Activated CD4-positive, alpha-beta T cell treated with anti-CD3 and anti-CD28 coated beads for 1 hour (primary cell): ENCODE results near the gene GMIP.

Source experiments
- DNase-seq: peaks from one replicate; pipeline ENCODE4 v3.0.0-alpha.2; 2020

The GMIP gene

DNA sequence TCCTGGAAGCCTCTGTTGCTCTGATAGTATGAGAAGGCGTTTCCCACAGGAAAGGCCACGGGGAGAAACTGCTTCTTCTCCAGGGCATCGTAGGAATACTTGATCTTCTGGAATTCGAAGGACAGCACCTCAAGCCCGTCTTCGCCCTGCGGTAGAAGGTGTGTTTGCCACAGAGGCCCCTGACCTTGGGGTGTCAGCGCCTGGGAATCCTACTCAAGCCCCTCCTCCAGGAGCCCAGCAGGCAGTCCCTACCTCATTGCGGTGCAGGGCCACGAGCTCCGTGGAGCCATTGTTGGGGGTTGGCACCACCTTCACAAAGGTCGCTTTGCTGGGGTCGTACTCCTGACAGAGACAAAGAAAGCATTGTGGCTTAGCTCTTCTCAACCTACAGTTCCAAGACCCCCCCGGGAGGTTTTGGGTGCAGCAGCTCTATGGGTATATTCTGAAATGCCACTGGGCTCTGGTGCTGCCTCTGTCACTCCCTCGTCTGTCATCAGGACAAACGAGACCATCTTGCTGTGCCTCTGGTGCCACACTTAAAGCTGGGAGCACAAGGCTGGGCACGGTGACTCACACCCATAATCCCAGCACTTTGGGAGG lies 16.3 kb upstream of the GMIP start:
- DNase-seq, result no peak

DNA sequence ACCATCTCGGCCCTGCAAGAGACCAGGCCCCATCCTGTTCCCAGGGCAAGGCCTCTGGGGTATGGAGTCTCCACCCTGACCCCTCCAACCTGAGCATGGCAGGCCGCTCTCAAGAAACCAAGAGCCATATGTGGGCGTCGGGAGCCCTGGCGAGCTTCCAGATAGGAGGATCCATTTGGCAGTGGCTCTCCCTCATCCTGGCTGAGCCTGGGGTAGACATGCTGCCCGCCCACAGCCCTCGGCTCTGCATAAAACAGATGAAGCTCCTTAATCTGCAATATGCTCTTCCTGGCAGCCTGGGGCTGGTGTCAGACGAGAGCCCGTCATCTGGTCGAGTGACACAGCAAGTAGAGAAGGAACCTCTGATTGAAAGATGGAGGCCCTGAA lies 13.9 kb upstream of the GMIP start:
- no peak for DNase-seq

DNA sequence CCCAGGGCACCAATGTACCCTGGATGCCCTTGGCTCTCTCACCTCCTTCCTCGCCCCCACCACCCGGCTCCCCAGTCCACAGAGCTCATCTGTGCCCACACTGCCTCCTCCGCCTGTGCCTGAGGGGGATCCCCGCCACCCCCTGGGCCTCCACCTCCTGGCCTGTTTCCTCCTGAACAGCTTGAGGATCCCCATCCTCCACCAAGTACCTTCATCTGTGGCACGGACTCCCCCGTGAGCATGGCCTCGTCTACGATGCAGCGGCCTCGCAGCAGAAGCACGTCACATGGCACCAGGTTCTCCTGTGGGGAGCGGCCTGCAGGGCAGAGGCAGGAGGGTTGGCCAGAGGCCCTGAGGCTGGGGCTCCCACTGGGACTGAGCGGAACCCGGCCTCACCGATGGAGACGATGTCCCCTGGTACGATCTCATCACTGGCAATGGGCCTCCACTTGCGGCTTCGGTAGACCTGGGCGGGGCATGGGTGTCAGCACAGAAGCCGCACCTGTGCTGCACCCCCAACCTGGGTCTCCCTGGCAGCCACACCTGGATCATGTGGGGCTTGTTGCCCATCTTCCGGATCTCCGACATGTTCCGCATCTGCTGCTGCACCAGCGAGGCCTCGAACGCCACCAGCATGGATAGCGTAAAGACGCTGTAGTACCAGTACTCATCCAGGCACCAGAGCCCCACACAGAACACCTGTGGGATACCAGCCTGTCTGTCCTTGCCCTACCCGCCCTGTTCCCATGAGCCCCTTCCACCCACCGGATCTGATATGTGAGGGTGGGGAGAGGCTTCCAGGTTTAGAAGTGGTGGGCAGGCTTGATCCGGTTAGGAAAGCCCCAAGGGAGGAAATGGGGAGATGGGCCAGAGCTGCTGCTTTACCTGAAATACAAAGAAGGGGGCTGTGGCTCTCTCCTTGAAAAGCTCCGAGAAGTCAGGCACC lies 13.3 kb upstream of the GMIP start:
- DNase-seq, result no peak

DNA sequence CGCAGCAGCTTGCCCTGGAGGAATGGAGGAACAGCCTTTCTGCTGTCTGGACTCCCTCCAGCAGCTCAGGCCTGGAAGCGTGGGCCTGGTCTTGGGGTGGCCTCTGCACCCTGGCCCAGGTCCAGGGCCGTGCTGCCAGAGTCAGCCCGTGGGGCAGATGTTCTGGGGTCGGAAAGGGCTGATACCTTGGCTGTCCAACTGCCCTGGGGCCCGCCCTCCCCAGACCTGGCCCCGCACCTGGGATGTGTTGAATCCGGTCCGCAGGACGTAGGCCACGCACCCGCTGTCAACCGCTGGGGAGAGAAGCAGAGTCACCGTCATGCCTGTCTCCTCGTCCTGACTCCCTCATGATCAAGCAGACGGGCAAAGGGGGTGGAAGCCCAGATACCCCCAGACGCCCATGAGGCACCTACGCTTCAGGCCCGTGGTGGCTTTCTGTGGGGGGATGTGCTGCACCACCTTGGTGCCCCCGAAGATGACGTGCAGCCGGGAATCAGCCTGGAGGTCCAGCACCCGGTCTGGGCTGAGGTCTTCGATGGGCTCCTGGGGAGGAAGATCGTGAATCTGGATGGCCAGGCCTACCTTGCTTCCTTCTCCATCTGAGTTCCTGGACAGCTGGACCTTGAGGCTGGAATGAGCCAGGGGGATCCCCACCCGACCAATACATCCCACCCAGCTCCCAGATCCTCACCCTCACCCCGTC lies 12.3 kb upstream of the GMIP start:
- DNase-seq, result no peak

DNA sequence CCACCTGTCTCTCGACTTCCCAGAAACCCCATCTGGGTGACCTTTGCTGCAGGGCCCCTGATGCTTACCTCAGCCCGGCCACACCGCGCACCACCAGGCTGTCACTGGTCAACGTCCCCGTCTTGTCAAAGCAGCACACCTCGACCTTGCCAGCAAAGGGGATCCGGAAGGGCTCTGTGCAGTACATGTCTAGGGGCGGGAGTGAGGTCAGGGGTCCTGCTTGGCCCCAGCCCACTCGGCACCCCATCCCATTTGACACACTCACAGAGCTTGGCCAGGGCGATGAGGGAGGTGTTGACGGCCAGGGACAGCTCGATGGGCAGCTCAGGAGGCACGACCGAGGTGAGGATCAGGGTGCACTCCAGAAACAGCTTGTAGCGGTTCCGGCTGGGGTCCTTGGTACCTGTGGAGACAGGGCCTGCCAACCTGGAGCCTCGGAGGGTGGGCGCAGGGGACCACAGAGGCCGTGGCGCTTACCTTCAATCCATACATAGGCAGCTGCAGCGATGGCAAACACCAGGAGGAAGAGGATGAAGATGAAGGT lies 11.7 kb upstream of the GMIP start:
- no peak for DNase-seq

DNA sequence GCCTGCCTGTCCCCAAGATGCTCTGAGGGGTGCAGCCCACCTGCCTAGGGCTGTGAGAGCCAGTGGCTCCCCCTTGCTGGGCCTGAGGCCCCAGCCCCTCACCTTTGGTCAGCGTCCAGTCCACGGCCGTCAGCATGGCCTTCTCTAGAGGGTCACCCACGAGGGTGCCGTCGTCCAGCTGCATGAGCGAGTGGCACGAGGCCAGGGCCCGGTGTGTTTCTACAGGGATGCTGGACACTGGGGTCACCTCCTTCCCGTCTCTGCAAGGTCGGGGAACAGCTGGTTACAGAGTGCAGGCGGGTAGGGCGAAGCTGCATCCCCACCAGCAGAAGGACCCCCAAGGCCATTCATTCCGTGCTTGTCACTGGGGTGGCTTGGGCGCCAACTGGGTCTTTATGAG lies 11.0 kb upstream of the GMIP start:
- DNase-seq, result no peak

DNA sequence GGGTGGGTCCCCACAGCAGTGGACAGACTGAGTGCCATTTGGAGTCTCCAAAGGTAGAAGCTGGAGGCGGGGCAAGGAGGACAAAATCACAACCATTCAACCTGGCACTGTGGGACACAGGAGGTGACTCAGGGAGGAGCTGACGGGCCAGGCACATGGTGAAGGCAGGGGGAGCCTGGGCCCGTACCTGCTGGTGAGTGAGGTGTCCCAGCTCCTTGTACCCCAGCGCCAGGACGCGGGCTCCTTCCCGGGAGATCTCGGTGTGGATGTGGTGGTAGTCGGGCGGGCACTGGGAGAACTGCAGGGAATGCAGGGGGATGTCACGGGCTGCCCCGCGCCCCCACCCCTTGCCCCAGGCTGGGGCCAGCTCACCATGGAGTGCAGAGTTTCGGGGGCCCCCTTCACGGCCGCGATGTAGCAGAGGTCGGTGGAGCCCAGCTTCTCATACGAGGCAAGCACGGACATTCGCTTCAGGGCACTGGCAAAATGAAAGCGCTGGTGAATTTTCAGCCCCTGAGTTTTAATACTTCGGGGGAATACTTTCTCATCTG lies 10.2 kb upstream of the GMIP start:
- DNase-seq, result no peak

DNA sequence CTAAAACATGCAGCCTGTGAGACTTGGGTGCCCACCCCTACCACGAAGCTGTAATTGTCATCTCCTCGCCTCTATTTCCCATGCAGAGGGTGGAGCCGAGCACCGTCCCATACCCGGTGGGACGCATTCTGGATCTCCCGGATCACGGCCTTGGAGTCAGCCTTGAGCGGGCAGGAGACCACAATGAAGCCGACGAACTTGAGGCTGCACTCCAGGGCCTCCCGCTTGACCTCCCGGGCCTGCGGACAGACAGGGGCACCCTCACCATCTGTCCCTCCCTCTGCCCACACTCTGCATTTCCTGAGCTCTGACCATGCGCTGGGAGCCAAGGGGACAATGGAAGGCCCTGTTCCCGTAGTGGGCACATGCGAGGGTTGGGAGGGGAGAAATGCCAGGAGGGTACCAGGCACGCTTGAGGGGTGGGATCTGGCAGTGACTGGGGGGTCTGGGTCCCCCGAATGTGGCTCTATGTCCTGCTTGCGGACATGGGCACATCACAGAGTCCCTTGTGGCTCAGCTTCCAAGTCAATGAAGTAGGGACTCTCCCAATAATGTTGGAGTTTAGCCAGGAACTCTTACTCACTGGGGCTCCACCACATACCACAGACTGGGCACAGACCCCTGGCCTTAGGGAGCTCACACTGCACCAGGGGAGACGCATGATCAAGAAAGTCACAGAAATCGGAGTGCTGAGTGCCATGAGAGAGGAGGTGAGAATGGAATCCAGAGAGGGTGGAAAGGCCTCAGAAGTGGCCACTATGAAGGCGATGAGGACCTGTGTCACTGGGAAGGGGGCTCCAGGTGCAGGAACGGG lies 9.2 kb upstream of the GMIP start:
- DNase-seq, result no peak

DNA sequence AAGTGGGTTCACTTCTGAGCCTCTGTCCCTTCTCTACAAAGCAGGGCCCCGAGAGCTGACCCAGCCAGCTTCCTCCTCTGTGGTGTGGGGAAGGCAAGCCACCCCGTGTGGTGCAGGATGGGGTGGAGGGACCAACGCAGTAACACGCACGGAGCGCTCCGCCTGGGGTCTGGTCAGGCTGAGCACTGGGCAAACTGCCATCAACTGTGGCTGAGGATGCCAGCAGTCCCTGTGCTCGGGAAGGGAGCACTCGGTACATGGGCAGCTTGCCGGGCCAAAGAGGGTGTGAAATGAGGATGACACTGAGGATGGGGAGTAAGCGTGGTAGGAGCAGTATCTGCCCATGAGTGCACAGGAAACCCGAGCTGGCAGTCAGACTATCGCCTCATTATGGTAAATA lies 7.6 kb upstream of the GMIP start:
- DNase-seq, result no peak

DNA sequence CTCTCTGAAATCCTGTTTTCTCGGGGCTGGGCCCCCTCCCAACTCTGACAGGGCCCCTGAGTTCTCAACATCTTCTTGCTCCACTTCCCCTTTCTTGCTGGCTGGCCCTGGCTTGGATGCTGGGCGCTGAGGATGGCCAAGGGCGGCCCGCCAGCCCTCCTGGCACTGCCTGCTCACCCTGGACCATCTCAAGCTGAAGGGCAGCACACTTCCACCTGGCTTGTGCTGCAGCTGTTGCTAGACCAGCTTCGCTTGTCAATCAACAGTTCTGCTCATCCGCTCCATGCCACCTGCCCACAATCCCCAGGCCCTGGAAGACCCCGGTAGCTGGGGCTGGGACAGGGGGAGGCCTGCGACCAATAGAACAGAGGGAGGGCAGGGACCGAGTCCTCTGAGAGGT lies 6.9 kb upstream of the GMIP start:
- no peak for DNase-seq

DNA sequence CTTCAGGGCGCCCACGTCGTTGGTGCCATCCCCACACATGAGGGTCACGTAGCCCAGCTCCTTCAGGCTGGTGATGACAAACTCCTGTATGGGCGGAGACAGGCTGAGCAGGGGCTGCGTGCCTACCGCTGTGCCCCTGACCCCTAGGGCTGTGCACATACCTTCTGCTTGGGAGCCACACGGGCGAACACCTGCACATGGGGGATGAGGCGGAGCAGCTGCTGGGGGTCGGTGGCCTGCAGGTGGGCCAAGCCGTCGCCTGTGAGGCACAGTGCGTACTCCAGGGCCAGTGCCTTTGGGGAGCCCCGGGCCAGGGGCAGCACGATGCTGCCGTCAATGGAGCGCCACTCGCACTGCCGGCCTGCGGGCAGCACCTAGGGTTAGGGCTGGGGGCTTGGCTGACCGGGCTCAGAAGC lies 6.1 kb upstream of the GMIP start:
- DNase-seq, result no peak

DNA sequence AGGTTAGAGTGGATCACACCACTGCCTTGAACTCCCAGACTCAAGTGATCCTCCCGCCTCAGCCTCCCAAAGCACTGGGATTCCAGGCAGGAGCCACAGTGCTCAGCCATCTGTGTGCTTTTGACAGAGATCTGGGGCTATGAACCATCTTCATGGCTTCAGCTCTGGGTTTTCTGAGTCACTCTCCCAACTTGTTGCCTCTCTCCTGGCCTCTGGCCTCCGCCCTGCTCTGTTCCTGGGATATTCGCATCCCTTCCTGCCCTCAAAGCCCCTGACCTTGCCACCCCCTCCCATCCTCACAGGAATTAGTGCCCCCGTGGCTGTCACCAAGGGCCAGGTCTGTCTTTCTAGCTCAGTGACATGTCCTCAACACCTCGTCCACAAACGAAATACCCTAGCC lies 5.7 kb upstream of the GMIP start:
- DNase-seq, result no peak

DNA sequence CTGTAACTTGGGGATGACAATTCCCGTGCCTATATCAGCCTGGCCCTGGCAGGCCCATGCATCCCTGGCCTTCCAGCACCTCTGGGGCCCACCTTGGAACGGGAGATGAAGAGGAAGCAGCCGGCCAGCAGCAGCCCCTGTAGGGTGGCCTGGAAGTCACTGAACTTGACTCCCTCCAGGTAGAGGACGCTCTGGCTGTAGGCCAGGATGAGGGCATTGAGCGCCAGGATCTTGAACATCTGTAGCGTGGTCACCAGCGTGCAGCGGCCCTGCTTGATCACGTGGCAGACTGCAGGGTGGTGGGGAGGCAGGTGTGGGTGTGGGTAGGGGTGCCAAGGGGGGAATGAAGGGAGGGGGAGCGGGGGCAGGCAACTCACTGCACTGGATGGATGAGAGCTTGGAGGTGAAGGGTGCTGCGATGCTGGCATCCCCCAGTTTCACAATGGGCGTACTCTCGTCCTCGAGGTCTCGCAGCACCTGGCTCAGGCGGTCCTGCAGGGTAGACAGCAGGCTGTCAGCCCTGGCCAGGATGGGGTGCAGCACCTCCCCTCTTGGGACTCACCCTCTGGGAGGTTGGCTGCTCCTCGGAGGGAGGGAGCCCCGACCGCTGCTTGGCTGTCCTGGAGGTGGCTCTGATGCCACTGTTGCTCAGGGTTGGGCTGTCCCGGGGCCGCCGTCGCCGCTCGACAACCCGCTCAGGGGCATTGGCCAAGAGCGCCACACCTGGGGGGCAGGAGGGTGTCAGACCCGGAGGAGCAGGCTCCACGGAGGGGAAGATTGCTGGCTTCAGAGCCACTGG lies 3.8 kb upstream of the GMIP start:
- no peak for DNase-seq

DNA sequence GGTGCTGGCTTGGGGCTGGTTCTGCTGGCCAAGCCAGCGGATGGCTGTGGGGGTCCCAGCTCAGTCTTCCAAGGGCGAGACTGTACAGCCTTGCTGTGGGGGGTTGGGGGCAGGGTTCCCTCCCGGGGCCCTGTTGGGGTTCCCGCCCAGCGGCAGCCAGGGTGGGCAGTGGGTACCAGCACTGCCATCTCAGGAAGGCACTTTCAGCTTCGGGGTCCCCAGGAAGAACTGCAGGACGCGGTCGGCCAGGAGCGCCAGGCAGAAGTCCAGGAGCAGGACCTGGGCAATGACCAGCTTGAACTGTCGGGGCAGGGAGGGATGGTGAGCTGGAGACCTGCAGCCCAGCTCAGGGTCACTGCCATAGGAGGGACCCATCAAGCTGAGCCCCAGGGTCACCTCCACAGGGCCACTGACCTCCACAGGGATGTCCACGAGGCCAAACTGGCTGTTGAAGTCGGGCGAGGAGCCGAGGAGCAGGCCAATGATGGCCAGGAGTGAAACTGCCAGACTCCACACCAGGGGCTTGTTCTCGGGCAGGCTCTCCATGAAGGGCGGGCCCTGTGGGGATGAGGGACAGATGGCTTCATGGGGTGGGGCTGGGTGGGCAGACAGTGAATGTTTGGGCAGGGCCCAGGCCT lies 1.9 kb upstream of the GMIP start:
- no peak for DNase-seq

DNA sequence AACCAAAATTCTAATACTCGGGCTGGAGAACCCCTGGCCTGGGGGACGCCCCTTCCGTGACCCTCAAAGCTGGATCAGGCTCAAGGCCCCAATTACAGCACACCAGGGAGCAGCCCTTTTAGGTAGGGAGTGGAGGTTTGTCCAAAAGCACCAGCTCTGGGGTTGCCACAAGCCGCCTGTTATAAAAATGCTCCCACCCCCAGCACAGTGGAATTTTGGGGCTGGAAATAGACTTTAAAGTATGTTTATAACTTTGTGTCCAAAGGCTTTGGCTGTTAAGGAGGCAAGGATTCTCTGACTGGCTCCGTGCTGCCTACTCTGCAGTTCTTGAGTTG lies 564 bp upstream of the GMIP start:
- DNase-seq, result no peak

DNA sequence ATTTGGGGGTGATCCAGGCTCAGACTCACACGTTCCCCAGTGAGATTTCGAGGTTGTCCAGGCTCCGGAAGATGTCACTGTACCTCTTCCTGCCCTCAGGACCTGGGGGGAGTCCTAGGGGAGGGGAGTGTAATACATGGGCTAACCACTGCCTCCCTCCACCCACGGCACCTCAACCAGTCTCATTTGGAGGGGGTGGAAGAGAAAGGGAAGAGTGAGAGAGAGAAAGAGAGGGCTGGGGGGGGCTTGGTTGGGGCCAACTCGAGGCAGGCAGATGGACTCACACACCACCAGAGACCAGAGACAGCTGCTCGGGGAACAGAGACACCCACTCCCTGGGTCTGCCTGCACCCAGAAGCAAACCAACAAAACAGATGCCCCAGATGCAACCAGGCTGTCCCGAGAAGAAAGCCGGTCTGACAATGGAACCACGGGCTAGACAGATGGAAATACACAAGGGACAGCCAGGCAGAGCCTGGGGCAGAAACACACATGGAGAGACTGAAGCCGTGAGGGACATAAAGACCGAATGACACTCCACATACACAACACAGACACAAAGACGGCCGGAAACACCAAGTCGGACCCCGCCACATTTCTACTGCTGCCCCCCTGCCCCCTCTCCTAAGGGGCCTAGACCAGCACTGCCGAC lies 825 bp downstream of the GMIP start:
- no peak for DNase-seq

DNA sequence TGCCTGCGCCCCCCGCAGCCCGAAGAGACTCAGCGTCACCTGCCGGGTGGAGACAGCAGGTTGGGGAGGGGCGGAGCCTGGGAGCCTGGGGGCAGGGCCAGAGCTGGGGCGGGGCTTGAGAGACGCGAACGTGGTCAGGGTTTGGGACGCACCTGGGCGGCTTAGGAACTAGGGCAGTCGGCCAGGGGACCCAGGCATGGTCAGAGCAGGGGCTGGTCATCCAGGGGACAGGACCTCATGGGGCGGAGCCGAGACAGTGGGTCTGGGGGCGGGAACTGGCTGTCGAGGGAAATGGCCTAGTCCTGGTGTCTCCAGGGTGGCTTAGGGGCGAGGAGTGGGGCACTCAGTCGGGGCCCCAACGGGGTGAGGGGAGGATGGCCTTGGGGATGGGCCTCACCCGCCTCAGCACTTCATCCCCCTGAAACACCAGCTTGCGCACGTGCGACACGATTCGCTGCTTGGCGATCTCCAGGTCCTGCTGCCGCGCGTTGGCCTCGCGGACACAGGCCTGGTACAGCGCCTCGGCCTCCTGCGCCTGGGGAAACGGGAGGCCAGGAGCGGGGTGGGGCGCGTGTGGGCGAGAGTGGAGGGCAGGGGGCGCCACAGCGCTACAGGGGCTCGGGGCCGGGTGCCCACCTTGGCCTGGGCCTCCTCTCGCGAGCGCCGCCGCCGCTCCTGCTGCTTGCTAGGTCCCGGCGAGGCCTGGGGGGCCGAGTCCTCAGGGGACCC lies 5.8 kb downstream of the GMIP start:
- DNase-seq, result no peak

DNA sequence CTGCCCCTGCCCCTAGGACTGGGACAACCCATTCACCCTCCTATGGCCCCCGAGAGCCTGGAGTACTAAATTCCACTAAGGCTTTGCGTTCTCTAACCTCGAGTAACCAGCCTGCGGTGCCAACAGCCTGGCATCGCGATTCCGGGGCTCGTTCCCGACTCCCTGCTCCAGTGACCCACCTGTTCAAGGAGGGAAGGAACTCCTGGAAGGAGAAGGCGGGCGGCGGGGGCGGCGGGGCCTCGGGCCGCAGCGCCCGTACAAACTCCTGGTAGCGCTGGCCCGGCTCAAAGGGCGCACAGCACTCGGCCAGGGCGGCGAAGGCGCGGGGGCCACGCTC lies 6.3 kb downstream of the GMIP start:
- DNase-seq, result no peak

DNA sequence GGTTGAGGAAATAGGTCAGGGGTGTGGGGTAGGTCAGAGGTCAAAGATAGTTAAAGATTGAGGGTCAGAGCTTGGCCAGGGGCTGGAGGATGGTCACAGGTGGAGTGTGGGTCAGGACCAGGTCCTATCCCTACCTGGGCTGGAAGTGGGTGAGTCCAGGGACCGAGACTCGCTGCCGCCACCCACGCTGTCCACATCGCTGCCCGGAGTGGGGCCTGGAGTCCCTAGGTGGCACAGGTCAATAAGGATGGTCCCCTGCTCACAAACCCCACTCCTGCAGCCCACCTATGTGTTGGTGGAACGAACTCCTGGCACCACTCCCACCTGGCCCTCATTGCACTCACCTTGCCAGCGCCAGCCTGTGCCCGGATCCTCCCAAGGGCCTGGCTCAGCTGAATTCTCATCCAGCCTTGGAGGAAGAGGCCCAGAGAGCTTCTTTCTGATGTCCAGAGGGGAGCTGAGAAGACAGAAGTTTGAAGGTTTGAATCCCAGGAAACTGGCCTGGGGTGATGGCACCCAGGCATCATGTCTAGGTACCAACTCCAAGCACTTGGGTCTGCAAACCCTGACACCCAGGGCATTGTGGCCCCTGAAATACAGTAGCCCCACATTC lies 6.8 kb downstream of the GMIP start:
- no peak for DNase-seq

DNA sequence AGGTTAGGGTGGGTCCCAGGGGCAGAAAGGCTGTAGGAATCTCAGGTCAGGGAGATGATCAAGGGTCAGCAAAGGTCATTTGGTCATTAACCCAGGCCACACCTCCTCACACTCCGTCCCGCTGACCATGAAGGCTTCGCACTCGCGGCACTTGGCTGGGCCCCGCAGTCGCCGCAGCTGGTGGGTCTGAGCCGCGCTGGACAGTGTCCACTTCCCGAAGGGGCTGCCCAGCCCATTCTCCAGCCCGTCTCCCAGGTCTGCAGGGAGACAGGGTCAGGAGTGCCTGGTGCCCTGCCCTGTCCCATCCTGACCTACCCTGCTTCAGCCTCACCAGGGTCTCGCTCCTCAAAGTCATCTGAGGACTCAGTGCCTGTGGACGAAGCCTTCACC lies 8.1 kb downstream of the GMIP start:
- DNase-seq, result no peak
